ENCODE results near the gene PPM1E. TPM values are rescaled to one million over a fixed set of nuclear protein-coding genes. Genes with fewer than 3 reads are reported as not detected.

The PPM1E gene
- total RNA-seq: 0.31 to 0.32 TPM (median 0.31 TPM) in 3 replicates

- Mint-ChIP-seq H3K27ac (no peak within 1 kb of the TSS), H3K27me3 (ENCODE audit: low read depth) (peaks cover 71% of the 10 kb centered on the region), H3K4me1 (peaks cover 7% of the 10 kb centered on the region), H3K36me3 (no peaks in the 10 kb centered on the region), H3K9me3 (no peaks in the 10 kb centered on the region), H3K4me3 (peak within 1 kb of the TSS; percentile 84)
- TF ChIP-seq, protein P1, sequence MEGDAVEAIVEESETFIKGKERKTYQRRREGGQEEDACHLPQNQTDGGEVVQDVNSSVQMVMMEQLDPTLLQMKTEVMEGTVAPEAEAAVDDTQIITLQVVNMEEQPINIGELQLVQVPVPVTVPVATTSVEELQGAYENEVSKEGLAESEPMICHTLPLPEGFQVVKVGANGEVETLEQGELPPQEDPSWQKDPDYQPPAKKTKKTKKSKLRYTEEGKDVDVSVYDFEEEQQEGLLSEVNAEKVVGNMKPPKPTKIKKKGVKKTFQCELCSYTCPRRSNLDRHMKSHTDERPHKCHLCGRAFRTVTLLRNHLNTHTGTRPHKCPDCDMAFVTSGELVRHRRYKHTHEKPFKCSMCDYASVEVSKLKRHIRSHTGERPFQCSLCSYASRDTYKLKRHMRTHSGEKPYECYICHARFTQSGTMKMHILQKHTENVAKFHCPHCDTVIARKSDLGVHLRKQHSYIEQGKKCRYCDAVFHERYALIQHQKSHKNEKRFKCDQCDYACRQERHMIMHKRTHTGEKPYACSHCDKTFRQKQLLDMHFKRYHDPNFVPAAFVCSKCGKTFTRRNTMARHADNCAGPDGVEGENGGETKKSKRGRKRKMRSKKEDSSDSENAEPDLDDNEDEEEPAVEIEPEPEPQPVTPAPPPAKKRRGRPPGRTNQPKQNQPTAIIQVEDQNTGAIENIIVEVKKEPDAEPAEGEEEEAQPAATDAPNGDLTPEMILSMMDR (IDR thresholded peaks at IDR 0.05; ENCODE audit: unreplicated experiment): no peak
- peak; percentile 59 to 80 for DNase-seq (ENCODE audit: low spot score in 2 of 2, unreplicated experiment in 2 of 2)
Observed at GRCh38 chr17:58755577-58756245, at the start of gene PPM1E. Gene PPM1E, plus strand, starts transcription at chr17:58755854.

- no peak overlapping the region for H3K4me3 Mint-ChIP-seq
- no peak overlapping the region for H3K27ac Mint-ChIP-seq
Observed at GRCh38 chr17:58706351-58707140, 49.1 kb upstream of the PPM1E start.

GRCh38 chr17:58710948-58711552 is 44.6 kb upstream of the PPM1E start:
- TF ChIP-seq, protein P1 (IDR thresholded peaks at IDR 0.05; ENCODE audit: unreplicated experiment): peak; percentile 82
- peaks cover 17% of the 10 kb centered on the region for H3K36me3 Mint-ChIP-seq
- no peak for DNase-seq (ENCODE audit: low spot score in 2 of 2, unreplicated experiment in 2 of 2)
- H3K4me3 Mint-ChIP-seq: no peak overlapping the region
- H3K4me1 Mint-ChIP-seq: no peaks in the 10 kb centered on the region
- no peaks in the 10 kb centered on the region for H3K27me3 Mint-ChIP-seq (ENCODE audit: low read depth)
- H3K9me3 Mint-ChIP-seq: no peaks in the 10 kb centered on the region
- no peak overlapping the region for H3K27ac Mint-ChIP-seq

More at GRCh38 chr17:58706351-58707140, 49.1 kb upstream of the PPM1E start:
- TF ChIP-seq, protein P1 (IDR thresholded peaks at IDR 0.05; ENCODE audit: unreplicated experiment): no peak
- Mint-ChIP-seq H3K27me3 (ENCODE audit: low read depth) (no peaks in the 10 kb centered on the region), H3K36me3 (peaks cover 22% of the 10 kb centered on the region), H3K4me1 (peaks cover 3% of the 10 kb centered on the region), H3K9me3 (no peaks in the 10 kb centered on the region)
- no peak for DNase-seq (ENCODE audit: low spot score in 2 of 2, unreplicated experiment in 2 of 2)

GRCh38 chr17:58722274-58722673 is 33.4 kb upstream of the PPM1E start:
- Mint-ChIP-seq H3K4me3 (no peak overlapping the region), H3K9me3 (no peaks in the 10 kb centered on the region), H3K36me3 (peaks cover 13% of the 10 kb centered on the region), H3K4me1 (no peaks in the 10 kb centered on the region), H3K27ac (no peak overlapping the region), H3K27me3 (ENCODE audit: low read depth) (no peaks in the 10 kb centered on the region)
- no peak for DNase-seq (ENCODE audit: low spot score in 2 of 2, unreplicated experiment in 2 of 2)
- TF ChIP-seq, protein P1 (IDR thresholded peaks at IDR 0.05; ENCODE audit: unreplicated experiment): no peak

DNA sequence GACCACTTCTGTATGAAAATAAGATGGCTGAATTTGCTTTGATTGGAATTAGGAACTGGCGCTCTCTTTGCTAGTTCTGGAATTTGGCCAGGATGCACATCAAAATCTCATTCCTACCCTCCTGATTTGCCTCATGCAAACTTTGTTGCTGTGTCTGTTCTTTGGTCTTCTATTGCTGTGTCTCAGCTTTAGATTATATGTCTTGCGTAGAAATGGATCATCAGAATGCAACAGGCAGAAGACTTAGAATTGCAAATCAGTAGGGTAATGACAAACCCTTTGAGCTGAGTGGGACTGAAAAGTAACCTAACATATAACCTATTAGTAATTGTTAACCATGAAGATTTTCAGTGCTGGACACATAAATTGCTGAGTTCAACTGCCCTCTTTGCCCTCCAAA is 33.0 kb upstream of the PPM1E start:
- Mint-ChIP-seq H3K27ac (no peak overlapping the region), H3K27me3 (ENCODE audit: low read depth) (no peaks in the 10 kb centered on the region), H3K36me3 (peaks cover 13% of the 10 kb centered on the region), H3K9me3 (no peaks in the 10 kb centered on the region), H3K4me1 (no peaks in the 10 kb centered on the region), H3K4me3 (no peak overlapping the region)
- TF ChIP-seq, protein P1 (IDR thresholded peaks at IDR 0.05; ENCODE audit: unreplicated experiment): no peak
- DNase-seq (ENCODE audit: low spot score in 2 of 2, unreplicated experiment in 2 of 2): no peak

Measured in mesothelial cell of epicardium (in vitro differentiated cells).